SW 1271 (cell line): ENCODE measurements around the gene MMP11.

ENCODE experiments used
- DNase-seq, 2 experiments: peaks; one replicate each; lab custom pipeline; 2025; lab: John Stamatoyannopoulos, UW

The MMP11 gene

DNA sequence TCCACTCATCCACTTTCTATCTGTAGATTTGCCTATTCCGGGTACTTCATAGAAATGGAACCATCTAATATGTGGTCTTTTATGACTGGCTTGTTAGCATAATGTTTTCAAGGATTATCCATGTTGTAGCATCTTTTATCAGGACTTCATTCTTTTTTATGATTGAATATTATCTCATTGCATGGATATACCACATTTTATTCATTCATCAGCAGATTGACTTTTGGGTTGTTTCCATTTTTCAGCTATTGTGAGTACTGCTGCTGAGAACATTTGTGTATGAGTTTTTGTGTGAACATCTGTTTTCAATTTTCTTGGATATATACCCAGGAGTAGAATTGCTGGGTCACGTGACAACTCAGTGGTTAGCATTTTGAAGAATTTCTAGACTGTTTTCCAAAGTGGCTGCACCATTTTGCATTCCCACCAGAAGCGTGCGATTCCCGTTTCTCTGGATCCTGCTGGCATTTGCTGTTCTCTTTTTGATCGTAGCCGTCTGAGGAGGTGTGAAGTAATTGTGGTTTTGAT lies 57.3 kb downstream of the MMP11 start:
- no peak for DNase-seq

DNA sequence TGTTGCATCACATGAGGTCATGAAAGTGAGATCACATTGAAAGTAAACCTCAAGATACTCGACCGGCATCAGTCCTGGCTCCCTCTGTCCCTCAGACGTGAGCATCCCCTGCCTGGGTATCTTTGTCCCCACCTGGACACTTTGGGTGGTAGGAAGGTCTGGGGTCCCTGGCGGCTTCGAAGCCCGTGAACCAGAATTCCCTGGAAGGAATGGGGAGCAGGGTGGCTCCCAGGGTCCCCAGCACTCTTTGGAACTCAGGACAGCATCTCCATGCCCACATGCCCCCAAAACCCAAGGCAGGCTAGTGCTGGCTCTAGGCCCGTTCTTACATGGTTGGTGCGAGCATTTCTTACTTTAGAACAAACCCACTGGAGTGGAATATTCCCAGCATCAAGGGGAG lies 58.6 kb downstream of the MMP11 start:
- DNase-seq = no peak

- DNase-seq = no peak
Measured at GRCh38 chr22:23831781-23832180, 59.1 kb downstream of the MMP11 start.

DNA sequence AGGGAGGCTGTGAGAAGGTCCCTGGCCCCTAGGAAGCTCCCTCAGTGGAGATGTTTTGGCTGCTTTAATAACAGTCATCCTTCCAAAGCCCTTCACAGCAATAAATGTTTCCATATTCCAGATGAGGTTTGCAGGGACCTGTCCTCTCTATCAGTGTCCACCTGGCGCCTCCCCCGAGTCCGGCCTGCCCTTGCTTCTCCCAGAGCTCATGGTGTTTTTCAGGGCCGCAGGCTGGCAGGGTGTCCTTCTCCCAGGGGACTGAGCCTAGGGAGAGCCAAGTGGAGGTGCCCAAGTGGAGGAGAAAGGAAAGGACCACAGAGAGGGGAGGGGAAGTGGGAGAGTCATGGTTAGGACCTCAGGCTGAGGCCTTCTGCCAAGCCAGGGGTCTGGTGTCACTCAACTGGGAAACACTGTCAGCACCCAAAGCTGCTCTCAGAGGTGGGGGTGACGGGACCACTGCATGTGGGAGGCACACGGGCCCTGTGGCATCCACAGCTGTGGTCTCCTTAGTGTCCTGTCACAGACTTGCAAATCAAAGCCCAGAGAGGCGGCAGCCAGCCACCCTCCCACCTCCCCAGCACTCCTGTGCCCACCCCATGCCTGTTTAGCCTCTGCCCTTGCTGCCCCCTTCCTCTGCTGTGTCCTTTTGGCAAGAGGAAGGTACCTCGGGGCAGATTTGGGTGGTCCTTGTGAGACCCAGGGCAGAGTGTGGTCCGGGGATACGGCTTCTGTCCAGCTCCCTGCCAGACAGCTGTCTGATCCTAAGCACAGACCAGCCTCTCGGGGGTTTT lies 59.8 kb downstream of the MMP11 start:
- DNase-seq = no peak

GRCh38 chr22:23833017-23833751 lies 60.5 kb downstream of the MMP11 start:
- no peak for DNase-seq
